ENCODE measurements around the gene MCRIP1.

The MCRIP1 gene

DNA sequence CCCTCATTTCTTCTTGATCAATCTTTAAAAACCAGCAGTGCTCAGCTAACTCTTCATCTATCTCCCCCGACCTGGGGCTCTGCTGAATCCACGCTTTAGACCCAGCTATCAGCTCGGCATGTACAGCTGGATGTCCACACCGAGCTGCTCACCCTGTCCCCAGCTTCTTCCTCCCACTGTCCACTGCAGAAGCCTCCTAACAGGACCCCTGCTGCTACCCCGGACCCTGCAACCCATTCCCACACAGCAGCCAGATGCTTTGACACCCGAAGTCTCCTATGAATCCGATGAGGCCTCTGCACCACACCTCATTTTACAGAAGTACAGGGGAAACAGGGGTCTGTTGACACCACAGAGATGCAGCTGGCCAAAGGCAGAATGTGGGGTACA is 15.3 kb downstream of the MCRIP1 start:
- no peak for DNase-seq

DNA sequence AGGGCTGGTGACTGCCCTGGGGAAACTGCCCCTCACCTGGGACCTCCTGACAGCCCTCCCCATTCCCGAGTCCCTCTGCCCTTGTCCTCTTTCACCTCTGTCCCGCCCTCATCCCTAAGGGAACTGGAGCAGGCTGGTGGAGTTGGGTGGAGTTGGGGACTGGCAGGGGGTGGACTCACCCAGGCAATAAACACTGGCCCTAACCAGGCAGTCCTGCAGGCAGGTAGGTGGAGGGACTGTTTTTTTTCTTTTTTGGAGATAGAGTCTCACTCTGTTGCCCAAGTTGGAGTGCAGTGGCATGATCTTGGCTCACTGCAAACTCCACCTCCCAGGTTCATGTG is 17.5 kb downstream of the MCRIP1 start:
- no peak for DNase-seq

DNA sequence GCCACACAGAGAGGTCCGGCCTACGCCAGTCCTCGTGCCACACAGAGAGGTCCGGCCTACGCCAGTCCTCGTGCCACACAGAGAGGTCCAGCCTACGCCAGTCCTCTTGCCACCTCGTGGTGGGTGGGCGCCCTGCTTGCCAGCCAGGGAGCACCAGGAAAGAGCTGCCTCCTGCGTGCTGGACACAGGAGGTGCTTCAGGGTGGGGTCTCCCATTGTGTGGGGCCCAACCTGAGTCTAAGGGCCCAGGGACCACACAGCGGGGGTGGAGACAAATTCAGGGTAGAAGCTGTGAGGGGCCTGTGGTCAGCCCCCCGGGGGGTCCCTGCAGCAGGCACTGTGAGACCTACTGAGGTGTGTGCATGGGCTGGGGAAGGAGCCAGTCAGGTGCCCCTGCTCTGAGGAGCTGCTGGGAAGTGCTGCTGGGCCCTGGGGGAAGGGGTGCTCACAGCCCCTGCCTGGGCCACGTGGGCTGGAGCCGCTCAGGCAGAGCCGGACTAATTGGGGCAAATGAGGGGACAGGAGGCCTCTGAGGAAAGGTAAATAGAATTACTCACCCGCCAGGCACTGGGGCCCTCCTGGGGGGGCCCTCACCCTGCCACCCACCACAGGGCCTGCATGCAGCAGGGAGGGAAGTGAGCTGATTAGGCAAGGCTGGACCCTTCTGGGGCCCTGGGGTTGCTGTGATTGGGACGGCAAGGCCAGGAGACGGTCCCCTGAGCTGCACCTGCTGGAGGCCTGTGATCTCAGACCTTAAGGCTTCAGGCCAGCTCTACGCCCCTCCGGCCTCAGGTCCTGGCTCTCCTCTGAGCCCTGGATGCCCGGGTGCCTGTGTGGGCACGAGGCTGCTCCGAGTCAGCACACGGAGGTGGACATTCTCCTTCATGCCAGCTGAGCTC is 18.1 kb downstream of the MCRIP1 start:
- DNase-seq: no peak

DNA sequence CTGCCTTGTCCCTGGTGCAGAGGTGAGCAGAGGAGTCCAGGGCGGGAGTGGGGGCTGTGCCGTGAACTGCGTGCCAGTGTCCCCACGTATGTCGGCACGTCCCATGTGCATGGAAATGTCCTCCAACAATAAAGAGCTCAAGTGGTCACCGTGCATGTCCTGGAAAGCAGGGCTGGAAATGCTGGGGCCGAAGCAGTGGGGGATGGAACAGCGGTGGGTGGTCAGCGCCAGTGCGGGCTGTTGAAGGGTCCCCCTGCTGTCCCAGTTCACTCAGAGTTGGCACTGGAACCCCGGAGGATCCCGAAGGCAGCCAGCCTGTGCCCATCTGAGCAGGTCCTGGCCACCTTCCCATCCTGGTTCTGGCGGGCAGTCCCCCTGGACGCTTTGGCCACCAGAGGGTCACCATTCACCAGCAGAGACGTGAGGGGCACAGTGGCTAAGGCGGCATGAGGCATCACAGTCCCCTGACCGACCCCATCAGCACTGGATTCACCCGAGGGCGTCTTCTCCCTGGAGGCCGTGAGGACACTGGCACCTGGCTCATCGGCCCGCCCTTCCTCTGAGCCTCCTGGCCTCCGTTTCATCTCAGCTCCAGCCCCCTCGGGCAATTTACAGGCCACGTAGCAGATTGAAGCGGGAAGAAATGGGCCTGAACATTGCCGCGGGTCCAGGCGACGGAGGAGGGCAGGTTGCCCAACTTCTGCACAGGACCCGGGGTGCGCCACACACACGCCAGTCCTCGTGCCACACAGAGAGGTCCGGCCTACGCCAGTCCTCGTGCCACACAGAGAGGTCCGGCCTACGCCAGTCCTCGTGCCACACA is 19.0 kb downstream of the MCRIP1 start:
- no peak for DNase-seq

DNA sequence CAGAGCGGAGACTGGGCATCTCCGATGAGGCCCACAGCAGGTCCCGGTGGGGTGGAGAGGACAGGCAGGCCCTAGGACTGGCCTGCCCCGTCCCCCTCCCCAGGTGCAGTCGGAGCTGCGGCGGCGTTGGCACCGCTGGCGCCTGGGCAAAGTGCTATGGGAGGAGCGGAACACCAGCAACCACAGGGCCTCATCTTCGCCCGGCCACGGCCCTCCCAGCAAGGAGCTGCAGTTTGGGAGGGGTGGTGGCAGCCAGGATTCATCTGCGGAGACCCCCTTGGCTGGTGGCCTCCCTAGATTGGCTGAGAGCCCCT is 19.8 kb downstream of the MCRIP1 start:
- no peak for DNase-seq

DNA sequence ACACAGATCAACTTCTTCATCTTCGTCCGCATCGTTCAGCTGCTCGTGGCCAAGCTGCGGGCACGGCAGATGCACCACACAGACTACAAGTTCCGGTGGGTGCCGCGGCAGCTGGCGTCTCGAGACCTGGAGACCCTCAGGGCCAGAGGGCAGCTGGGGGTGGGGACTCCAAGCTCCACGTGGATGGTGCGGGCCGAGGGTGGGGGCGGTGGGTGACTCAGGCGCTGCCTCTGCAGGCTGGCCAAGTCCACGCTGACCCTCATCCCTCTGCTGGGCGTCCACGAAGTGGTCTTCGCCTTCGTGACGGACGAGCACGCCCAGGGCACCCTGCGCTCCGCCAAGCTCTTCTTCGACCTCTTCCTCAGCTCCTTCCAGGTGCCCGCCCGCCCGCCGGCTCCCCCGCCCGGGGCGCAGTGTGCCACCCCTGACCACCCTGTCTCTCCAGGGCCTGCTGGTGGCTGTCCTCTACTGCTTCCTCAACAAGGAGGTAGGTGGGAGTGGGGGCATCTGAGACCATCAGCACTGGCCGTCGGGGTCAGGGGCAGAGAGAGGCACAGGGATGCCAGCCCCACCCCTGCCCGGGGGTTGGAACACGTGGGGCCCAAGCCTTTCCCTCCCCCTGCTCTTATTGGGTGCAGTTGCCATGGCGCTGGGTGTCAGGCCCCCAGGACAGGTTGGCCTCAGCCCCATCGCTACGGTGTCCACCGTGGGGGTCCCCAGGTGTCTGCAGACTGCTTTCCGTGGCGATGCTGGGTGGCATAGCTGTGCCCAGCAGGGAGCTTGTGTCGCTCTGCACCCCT is 20.3 kb downstream of the MCRIP1 start:
- no peak for DNase-seq

DNA sequence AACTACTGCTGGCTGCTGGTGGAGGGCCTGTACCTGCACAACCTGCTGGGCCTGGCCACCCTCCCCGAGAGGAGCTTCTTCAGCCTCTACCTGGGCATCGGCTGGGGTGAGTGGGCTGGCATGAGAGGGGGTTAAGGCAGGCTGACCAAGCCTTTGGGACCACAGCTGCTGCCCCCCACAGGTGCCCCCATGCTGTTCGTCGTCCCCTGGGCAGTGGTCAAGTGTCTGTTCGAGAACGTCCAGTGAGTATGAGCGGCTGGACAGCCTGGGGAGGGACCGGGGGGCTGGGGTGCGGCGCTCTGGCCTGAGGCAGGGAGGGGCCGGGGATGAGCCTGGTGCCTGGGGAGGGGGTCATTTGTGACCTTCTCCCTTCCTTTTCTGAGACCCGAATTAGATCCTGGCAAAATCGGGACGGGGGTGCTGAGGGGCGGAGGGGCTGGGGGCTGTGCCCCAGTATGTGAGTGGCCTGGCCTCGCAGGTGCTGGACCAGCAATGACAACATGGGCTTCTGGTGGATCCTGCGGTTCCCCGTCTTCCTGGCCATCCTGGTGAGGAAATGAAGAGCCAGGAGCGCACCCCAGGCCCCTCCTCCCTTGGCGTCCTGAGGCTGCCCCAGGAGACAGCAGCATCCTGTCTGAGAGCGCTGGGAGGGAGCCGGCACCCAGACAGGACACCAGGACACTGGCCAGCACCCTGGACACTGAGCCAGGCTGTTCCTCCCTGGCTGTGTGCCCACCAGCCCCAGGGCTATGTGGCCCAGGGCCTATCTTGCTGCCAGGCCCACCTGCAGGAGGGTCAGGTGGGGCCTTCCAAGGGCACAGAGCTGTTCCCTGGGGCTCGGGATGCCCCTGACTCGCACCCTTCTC is 21.2 kb downstream of the MCRIP1 start:
- DNase-seq: no peak

DNA sequence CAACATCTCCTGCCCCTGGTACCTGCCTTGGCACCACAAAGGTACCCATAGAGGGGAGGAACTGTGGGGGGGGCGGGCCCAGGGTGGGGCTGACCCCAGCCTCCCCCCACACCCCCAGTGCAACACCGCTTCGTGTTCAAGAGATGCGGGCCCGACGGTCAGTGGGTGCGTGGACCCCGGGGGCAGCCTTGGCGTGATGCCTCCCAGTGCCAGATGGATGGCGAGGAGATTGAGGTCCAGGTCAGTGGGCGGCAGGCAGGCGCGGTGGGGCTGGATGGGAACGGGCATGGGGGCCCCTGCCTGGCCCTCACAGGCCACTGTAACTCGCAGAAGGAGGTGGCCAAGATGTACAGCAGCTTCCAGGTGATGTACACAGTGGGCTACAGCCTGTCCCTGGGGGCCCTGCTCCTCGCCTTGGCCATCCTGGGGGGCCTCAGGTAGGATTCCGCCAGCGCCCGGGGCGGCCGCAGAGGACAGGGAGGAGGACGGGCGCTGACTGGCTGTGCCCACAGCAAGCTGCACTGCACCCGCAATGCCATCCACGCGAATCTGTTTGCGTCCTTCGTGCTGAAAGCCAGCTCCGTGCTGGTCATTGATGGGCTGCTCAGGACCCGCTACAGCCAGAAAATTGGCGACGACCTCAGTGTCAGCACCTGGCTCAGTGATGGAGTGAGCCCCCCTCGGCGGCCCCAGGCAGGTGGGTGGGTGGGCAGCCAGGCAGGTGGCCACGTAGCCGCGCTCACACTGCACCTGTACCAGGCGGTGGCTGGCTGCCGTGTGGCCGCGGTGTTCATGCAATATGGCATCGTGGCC is 22.0 kb downstream of the MCRIP1 start:
- no peak for DNase-seq

DNA sequence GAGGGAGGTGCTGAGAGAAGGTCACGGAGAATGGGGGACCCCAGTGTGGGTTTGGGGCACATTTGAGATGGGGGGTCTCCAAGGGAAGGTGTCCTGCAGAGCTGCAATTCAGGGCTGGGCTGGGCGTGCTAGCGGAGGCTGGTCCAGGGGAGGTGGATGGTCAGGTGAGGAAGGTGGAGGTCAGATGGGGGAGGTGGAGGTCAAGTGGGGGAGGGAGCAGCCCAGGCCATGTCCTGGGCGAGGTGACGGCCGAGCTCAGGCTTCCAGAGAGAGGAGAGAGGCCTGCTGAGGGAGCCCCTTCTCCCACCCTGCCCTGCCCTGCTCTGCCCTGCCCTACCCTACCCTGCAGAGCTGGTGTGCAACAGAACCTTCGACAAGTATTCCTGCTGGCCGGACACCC is 22.6 kb downstream of the MCRIP1 start:
- no peak for DNase-seq

DNA sequence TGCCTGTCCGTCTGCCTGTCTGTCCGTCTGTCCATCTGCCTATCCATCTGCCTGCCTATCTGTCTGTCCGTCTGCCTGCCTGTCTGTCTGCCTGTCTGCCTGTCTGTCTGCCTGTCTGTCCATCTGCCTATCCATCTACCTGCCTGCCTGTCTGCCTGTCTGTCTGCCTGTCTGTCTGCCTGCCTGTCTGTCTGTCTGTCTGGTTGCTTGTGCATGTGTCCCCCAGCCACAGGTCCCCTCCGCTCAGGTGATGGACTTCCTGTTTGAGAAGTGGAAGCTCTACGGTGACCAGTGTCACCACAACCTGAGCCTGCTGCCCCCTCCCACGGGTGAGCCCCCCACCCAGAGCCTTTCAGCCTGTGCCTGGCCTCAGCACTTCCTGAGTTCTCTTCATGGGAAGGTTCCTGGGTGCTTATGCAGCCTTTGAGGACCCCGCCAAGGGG is 23.5 kb downstream of the MCRIP1 start:
- no peak for DNase-seq

DNA sequence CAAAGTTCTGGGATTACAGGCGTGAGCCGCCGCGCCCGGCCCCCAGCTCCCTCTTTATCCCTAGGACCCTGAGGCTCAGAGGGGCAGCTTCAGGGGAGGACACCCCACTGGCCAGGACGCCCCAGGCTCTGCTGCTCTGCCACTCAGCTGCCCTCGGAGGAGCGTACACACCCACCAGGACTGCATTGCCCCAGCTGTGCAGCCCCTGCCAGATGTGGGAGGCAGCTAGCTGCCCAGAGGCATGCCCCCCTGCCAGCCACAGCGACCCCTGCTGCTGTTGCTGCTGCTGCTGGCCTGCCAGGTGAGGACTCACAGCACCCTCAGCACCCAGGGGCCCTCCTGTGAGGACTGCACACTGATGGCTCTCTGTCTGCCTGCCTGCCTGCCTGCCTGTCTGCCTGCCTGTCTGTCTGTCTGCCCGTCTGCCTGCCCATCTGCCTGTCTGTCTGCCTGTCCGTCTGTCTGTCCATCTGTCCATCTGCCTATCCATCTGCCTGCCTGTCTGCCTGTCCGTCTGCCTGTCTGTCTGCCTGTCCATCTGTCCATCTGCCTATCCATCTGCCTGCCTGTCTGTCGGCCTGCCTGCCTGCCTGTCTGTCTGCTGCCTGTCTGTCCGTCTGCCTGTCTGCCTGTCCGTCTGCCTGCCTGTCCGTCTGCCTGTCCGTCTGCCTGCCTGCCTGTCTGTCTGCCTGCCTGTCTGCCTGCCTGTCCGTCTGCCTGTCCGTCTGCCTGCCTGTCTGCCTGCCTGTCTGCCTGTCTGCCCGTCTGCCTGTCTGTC is 24.1 kb downstream of the MCRIP1 start:
- DNase-seq: no peak

DNA sequence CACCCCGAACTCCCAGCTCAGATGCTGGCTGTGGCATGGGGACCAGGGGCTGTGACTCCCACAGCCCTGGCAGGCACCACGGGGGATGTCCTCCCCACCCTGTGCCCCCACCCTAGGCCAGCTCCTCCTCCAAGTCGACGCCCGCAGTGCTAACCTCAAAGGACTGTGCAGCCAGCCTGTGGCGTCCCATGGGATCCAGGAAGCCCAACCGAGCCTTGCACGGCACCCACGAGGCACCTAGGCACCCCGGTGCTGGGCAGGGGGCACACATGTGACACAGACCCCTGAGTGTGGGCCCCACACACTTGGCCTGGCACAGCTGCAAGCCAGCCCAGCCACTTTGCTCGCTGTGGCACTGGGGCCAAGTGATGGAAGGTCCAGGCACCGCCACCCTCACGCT is 25.3 kb downstream of the MCRIP1 start:
- DNase-seq: no peak

DNA sequence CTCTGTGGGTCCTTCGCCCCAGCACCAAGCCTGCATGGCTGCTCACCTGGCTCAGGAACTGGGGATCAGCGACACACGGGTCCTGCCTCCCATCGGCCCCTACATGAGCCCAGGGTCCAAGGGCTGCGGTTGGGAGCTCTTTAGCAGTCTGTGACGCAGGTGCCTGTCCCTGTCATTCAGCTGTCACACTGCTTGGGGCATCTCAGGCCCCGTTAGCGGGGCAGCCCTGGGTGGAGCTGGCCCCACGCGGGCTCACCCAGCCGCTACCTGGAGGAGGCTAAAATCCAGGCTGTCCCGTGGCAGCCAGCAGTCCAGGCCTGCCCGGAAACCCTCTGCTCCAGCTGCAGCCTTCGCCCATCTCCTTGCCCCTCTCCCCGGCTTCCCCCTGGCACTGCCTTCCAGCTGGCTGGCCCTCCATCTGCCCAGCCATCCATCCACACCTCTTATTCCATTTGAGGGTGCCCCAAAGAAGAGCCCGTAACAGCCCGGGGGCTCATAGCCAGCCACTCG is 25.8 kb downstream of the MCRIP1 start:
- DNase-seq: no peak

DNA sequence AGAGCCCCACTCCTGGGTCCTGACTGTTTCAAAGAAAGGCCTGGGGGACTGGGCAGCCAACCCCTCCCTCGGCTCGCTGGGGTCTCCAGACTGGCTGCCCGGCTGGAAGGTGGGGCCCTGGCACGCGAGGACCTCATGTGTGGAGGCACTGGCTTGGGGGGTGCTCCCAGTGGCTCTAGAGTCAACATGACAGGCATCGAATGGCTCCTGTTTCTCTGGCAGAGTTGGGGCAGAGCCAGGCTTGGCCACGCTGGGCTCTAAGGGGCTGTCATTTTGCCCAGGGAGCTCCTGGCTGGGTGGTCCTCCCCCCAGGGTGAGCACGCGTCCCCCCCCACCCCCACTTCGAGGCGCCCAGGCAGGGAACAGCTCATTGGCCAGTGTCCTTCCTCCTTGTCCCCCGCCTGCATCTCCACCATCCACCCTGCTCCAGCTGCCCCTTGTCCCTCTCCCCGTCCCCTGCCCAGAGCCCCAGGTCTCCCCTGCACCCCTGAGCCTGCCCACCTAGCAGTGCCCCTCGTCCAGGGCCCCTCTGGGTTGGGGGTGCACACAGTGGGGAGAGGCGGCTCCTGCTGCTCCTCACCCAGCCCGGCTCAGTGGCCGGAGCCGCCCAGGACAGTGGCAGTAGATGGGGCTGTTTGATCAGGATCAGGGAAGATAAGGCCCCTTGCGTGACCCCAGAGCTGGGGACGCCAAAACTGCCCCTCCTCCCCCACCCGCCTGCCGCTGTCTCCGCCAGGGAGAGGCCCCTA is 26.5 kb downstream of the MCRIP1 start:
- DNase-seq: no peak

DNA sequence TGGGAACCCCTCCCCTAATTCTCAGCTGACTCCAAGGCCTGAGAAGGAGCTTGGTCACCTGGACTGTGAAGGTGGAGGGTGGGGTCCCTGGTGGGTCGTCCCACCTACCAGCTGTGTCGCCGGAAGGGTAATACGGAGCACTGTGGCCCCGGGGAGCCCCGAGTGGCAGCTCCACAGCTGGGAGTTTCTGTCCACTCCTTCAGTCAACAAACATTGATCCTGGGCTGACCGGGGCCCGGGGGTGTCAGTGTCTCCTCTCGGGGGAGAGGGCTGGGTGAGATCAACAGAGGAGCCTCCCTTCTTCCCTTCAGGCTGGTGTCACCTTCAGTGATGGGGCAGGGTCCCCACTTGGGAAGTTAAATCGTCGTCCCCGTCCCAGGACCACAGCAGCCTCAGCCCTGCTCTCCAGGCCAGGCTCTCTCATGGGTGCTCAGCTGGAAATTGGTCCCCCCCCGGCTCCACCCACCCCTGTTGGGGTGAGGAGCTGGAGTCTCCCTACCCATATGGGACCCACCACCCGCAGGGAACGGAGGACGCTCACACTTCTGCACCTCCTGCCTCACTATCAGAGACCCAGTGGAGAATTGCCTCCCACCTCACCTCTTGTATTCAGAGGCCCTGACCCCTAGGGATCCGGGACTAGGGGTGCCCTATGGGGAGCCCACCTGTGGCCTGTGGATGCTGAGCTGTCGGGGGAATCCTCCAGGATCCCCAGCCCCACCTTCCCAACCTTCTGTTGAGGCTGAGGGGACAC is 27.2 kb downstream of the MCRIP1 start:
- DNase-seq: no peak

DNA sequence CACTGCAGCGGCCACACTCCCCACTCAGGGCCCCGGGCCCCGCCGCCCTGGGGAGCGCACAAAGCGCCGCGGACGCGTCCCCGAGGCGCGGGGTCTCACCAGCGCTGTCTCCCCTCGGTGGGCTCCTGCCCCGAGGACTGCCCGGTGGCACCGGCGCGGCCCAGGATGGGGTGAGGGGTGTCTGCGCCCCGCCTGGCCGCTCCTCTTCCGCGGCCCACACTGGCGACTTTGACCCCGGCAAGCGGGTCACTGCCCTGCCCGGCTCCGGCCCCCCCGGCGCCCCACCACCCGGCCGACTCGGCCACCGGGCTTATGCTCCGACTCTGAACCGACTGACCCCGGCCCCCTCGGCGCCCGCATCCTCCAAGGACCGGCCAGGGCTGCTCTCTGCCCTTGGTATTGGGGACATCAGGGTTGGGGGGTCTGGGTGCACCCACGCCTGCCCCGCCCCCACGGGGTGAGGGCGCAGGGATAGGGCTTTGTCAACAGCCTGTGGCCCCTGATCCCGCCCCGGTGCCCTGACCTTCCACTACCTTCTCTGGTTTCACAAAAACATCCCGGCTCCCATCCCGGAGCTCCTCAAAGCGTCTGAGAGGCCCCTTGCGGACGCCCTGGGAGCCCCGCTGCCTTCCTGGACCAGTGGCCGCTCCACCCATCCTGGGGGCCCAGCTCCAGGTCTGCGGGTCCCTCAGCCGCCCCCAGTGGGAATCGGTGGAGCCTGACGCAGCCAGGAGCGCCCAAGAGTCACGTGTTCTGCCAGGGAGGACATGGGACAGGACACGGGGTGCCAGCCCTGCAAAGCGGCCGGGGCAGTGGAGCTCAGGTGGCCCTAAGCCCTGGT is 28.3 kb downstream of the MCRIP1 start:
- DNase-seq: no peak

DNA sequence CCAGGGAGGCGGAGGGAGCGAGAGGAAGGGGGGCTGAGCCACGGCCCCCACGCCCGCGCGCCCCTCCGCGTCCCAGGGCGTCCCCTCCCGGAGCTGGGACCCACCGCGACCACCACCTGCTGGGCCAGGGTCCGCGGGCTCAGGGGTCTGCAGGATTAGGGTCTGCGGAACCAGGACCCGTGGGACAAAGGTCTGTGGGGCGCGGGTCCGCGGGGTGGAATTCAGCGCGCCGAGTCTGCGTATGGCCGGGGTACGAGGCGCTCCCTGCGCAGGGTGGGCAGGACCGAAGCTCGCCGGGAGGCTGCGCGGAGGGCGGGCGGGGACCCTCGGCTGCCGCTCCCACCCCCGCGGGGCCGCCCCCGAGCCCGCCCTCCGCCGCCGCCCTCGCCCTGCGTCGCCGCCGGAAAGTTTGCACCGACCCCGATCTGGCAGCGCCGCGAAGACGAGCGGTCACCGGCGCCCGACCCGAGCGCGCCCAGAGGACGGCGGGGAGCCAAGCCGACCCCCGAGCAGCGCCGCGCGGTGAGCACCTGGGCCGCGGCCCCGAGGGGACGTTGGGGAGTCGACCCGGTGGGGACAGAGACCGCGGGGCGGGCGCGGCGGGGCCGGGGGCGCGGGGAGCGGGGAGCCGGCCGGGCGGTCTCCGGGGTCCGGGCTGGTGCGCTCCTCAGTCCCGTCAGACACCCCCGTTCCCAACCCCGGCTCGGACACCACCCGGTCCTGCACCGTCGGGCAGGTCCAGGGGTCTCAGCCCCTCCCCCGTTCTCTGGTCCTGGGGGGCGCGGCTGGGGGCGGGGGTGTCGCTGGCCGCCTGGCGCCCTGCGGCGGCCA is 29.1 kb downstream of the MCRIP1 start, which contains the start of gene GCGR:
Gene GCGR, plus strand, starts transcription at position 423 of the 831 bp plus-strand sequence. CDS start 4,869 bp downstream, outside the sequence.
- no peak for DNase-seq

Measured in GOT3 (cell line).